GM12891 (cell line): ENCODE results near the gene GJC1.

Experiments used
- POLR2A ChIP-seq: IDR thresholded peaks from 2 replicates; pipeline ENCODE4 v1.6.1; 2011; ENCODE audit warnings: low read depth, low read length, control low read depth
- POLR2AphosphoS5 ChIP-seq: IDR thresholded peaks from 2 replicates; pipeline ENCODE4 v1.6.1; 2011; ENCODE audit warnings: low read depth, low read length, control low read depth
- POU2F2 ChIP-seq: IDR thresholded peaks from 2 replicates; pipeline ENCODE4 v1.6.1; 2011; ENCODE audit warnings: low read depth, mild to moderate bottlenecking, control low read depth, low read length, moderate library complexity
- TAF1 ChIP-seq: IDR thresholded peaks from 2 replicates; pipeline ENCODE4 v1.6.1; 2011; ENCODE audit warnings: low read depth, low read length, control low read depth

- TF ChIP-seq POLR2A: no peak
- TF ChIP-seq TAF1: no peak
- no peak for TF ChIP-seq POU2F2
- no peak for TF ChIP-seq POLR2AphosphoS5
Observed at GRCh38 chr17:44775838-44776621, 54.1 kb downstream of the GJC1 start.
